Natural killer cell treated with Interleukin-12 subunit alpha and Interleukin-12 subunit beta and Interleukin-15 and Interleukin-18, amount 100 ng/mL, for 72 hours (primary cell): ENCODE data around the gene MRGPRE. TPM values are rescaled to one million over a fixed set of nuclear protein-coding genes. Genes with fewer than 3 reads are reported as not detected.
"Not testable (repeated sequence)": the region's sequence is repeated elsewhere in the genome, so short reads cannot be mapped to it uniquely, and the experiment has no call there.

Source experiments
- ATAC-seq, 2 donors: fragments of 150-1000 bp; cut with Tn5 transposase in 1 of 2; sonication (Bioruptor Pico), chemical (Tn5 transposase) in 1 of 2; 2 replicates each; pipeline ENCODE4 v1.10.0; 2021
- DNase-seq: peaks from one replicate; pipeline ENCODE4 v3.0.0; 2022; ENCODE audit warnings: low spot score
- H3K27ac Mint-ChIP-seq, 2 donors: 1 replicate in 1 of 2; 2 replicates in 1 of 2; pipeline ENCODE4 v1.8.0; 2022; ENCODE audit warnings: mixed read lengths in 2 of 2, mild to moderate bottlenecking in 1 of 2, moderate library complexity in 1 of 2
- H3K27me3 Mint-ChIP-seq, 2 donors: 1 replicate in 1 of 2; 2 replicates in 1 of 2; pipeline ENCODE4 v1.8.0; 2022; ENCODE audit warnings: mixed read lengths in 2 of 2
- H3K36me3 Mint-ChIP-seq: one replicate; pipeline ENCODE4 v1.8.0; 2022; ENCODE audit warnings: mixed read lengths
- H3K4me1 Mint-ChIP-seq, 2 donors: 1 replicate in 1 of 2; 2 replicates in 1 of 2; pipeline ENCODE4 v1.8.0; 2022; ENCODE audit warnings: low read depth in 2 of 2, mixed read lengths in 2 of 2, mild to moderate bottlenecking in 1 of 2
- H3K4me3 Mint-ChIP-seq: one replicate; pipeline ENCODE4 v1.8.0; 2022; ENCODE audit warnings: mixed read lengths
- H3K9me3 Mint-ChIP-seq: 2 replicates; pipeline ENCODE4 v1.8.0; 2022; ENCODE audit warnings: mixed read lengths
- total RNA-seq, 2 donors: library from RNA; stranded (reverse); gene quantifications; one replicate each; pipeline ENCODE4 v1.2.3, GENCODE V29; 2022

Gene MRGPRE
- not detected for total RNA-seq

- Mint-ChIP-seq H3K27me3 (peaks cover 15 to 22% of the 10 kb centered on the region in 2 donors), H3K27ac (no peak within 1 kb of the TSS), H3K9me3 (no peaks in the 10 kb centered on the region), H3K4me1 (no peaks in the 10 kb centered on the region), H3K4me3 (no peak within 1 kb of the TSS), H3K36me3 (no peaks in the 10 kb centered on the region)
- ATAC-seq = no peak
- no peak for DNase-seq
Observed at GRCh38 chr11:3231851-3232744, at the start of gene MRGPRE. Gene MRGPRE (minus strand): TSS chr11:3232417. CDS start chr11:3228799, 3,618 bp downstream.

DNA sequence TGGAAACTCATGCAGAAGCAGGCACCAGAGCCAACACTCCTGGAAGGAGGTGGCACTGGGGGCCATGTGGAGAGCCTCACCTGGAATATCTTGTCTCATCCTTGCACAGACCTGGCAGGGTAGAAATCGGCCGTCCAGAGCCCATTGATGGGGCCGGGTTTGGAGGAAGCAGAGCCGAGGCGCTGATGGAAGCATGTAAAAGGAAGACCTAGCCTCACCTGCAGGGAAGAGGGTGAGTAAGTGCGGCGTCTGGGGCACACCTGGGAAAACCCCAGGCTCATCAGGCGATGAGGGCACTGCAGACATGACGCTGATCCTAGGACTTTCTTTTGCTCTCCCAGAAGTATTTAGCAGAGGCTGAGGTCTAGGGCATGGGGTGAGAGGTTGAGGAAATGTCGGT is 48.9 kb upstream of the MRGPRE start:
- DNase-seq, H3K27me3 Mint-ChIP-seq, H3K36me3 Mint-ChIP-seq, ATAC-seq, H3K4me3 Mint-ChIP-seq, H3K9me3 Mint-ChIP-seq, H3K4me1 Mint-ChIP-seq, H3K27ac Mint-ChIP-seq: not testable (repeated sequence)

DNA sequence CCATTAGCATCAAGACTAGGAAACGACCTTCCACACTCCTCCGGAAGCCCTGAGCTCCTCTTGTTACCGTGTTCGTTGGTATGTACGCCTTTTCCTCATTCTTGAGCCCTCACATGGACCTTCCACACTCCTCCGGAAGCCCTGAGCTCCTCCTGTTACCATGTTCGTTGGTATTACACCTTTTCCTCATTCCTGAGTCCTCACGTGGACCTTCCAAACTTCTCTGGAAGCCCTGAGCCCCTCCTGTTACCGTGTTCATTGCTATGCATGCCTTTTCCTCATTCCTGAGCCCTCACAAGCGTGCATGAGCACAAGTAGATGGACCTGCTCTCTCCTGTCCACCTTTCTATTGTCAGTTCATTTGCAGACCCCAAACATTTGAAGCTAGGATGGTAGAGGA is 48.4 kb upstream of the MRGPRE start:
- not testable (repeated sequence) for H3K27me3 Mint-ChIP-seq, H3K4me3 Mint-ChIP-seq, H3K27ac Mint-ChIP-seq

GRCh38 chr11:3278922-3279321 is 46.7 kb upstream of the MRGPRE start:
- not testable (repeated sequence) for H3K4me1 Mint-ChIP-seq, DNase-seq, H3K27me3 Mint-ChIP-seq, H3K9me3 Mint-ChIP-seq, H3K27ac Mint-ChIP-seq, H3K4me3 Mint-ChIP-seq, H3K36me3 Mint-ChIP-seq
- ATAC-seq = peak; percentile 49 to 77

More for the DNA sequence above, 48.4 kb upstream of the MRGPRE start:
- H3K4me1 Mint-ChIP-seq, DNase-seq, ATAC-seq, H3K9me3 Mint-ChIP-seq, H3K36me3 Mint-ChIP-seq: not testable (repeated sequence)

- H3K27ac Mint-ChIP-seq, H3K4me1 Mint-ChIP-seq, ATAC-seq, H3K4me3 Mint-ChIP-seq, H3K36me3 Mint-ChIP-seq, DNase-seq, H3K27me3 Mint-ChIP-seq, H3K9me3 Mint-ChIP-seq: not testable (repeated sequence)
Observed at GRCh38 chr11:3273629-3274028, 41.4 kb upstream of the MRGPRE start.

DNA sequence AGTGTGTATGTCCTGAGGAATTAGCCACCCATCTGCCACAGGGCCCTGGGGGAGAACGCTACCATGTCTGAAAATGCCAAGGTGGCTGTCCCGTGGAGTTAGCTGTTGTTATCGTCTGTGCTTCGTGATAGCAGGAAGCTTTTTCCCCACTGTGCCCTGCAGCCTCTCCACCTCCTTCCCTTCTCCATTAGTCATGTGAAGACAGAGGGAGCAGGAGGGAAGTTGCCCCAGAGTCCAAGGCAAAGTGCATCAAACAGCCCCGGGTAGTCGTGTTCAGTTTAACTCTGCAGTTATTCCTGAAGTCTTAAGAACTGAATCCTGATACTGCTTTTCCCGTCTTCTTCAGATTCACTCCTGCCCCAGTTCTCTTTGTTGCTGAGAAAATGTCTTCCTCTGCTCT is 30.3 kb upstream of the MRGPRE start:
- DNase-seq, H3K27ac Mint-ChIP-seq, H3K27me3 Mint-ChIP-seq, ATAC-seq, H3K4me3 Mint-ChIP-seq, H3K4me1 Mint-ChIP-seq, H3K36me3 Mint-ChIP-seq, H3K9me3 Mint-ChIP-seq: not testable (repeated sequence)

- H3K9me3 Mint-ChIP-seq, H3K27ac Mint-ChIP-seq, ATAC-seq, H3K36me3 Mint-ChIP-seq, H3K4me3 Mint-ChIP-seq, DNase-seq, H3K4me1 Mint-ChIP-seq, H3K27me3 Mint-ChIP-seq: not testable (repeated sequence)
Observed at GRCh38 chr11:3261831-3262230, 29.6 kb upstream of the MRGPRE start.

- not testable (repeated sequence) for DNase-seq, ATAC-seq, H3K4me3 Mint-ChIP-seq, H3K9me3 Mint-ChIP-seq, H3K27ac Mint-ChIP-seq, H3K36me3 Mint-ChIP-seq, H3K27me3 Mint-ChIP-seq, H3K4me1 Mint-ChIP-seq
Observed at GRCh38 chr11:3257509-3257908, 25.3 kb upstream of the MRGPRE start.

DNA sequence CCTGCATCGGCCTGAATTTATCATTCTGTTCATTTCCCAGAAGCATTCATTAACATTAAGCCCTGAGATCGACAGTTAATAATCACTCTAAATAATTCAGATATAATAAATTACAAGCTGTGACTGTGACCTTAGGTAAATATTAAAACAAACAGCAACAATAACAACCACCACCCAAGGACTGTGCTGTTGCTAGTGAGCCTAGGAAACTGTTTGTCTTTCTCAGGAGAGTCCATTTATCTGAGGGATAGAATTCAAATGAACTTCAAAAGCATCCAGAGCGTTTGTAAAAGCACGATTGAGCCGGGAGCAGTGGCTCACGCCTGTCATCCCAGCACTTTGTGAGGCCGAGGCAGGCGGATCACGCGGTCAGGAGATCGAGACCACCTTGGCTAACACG is 23.0 kb upstream of the MRGPRE start:
- not testable (repeated sequence) for ATAC-seq, H3K9me3 Mint-ChIP-seq, H3K27me3 Mint-ChIP-seq, H3K4me1 Mint-ChIP-seq, H3K27ac Mint-ChIP-seq, DNase-seq, H3K36me3 Mint-ChIP-seq, H3K4me3 Mint-ChIP-seq

GRCh38 chr11:3254773-3255172 is 22.6 kb upstream of the MRGPRE start:
- H3K36me3 Mint-ChIP-seq, H3K4me1 Mint-ChIP-seq, H3K9me3 Mint-ChIP-seq, H3K27me3 Mint-ChIP-seq, DNase-seq, H3K27ac Mint-ChIP-seq, H3K4me3 Mint-ChIP-seq, ATAC-seq: not testable (repeated sequence)

- Mint-ChIP-seq H3K4me1 (no peaks in the 10 kb centered on the region), H3K4me3 (no peak overlapping the region), H3K27me3 (peaks cover 14 to 17% of the 10 kb centered on the region in 2 donors), H3K27ac (no peak overlapping the region), H3K9me3 (no peaks in the 10 kb centered on the region), H3K36me3 (no peaks in the 10 kb centered on the region)
- DNase-seq = no peak
- ATAC-seq = no peak
Observed at GRCh38 chr11:3245071-3245470, 12.9 kb upstream of the MRGPRE start.

DNA sequence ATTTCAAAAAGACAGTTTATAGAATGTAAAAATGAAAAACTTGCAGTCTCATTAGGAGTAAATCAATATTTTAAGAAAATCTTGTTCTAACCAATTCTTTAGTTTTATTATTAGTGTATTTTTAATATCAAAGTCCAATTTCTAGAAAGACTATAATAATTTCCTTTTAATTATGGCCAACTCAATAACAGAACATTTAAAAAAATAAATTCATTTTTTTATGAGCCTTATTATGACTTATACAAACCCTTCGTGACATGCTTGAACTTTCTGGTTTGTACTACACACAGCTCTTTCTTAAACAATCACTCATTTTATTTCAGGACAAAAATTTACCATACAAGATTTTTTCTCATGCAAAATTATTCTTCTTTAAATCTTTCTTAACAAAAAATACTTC is 11.7 kb upstream of the MRGPRE start:
- ATAC-seq (no peak), DNase-seq (no peak)
- H3K27ac Mint-ChIP-seq = no peak overlapping the region
- no peaks in the 10 kb centered on the region for H3K36me3 Mint-ChIP-seq
- no peaks in the 10 kb centered on the region for H3K9me3 Mint-ChIP-seq
- no peaks in the 10 kb centered on the region for H3K4me1 Mint-ChIP-seq
- no peak overlapping the region for H3K4me3 Mint-ChIP-seq
- peaks cover 18 to 25% of the 10 kb centered on the region in 2 donors for H3K27me3 Mint-ChIP-seq

DNA sequence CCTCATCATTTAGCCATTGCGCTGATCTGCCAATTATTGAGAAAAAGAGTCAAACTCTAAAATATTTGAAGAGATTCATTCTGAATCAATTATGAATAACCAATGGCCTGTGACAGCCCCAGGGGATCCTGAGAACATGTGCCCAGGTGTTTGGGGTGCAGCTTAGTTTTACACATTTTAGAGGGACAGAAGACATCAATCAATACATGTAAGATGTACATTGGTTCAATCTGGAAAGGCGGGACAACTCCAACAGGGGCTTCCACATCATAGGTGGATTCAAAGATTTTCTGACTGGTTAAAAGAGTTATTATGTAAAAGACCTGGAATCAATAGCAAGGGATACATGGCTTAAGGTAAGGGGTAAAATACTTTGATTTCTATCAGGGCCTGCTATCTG is 4.9 kb upstream of the MRGPRE start:
- H3K9me3 Mint-ChIP-seq = no peaks in the 10 kb centered on the region
- no peak for DNase-seq
- no peak for ATAC-seq
- no peak overlapping the region for H3K27ac Mint-ChIP-seq
- H3K4me3 Mint-ChIP-seq = no peak overlapping the region
- H3K27me3 Mint-ChIP-seq = peaks cover 16 to 30% of the 10 kb centered on the region in 2 donors
- no peaks in the 10 kb centered on the region for H3K4me1 Mint-ChIP-seq
- no peaks in the 10 kb centered on the region for H3K36me3 Mint-ChIP-seq

GRCh38 chr11:3234846-3235245 is 2.6 kb upstream of the MRGPRE start:
- H3K4me1 Mint-ChIP-seq = no peaks in the 10 kb centered on the region
- ATAC-seq = no peak
- no peaks in the 10 kb centered on the region for H3K36me3 Mint-ChIP-seq
- H3K4me3 Mint-ChIP-seq = no peak overlapping the region
- DNase-seq = no peak
- H3K27ac Mint-ChIP-seq = no peak overlapping the region
- no peaks in the 10 kb centered on the region for H3K9me3 Mint-ChIP-seq
- H3K27me3 Mint-ChIP-seq = peaks cover 16 to 28% of the 10 kb centered on the region in 2 donors

GRCh38 chr11:3232956-3233355 is 739 bp upstream of the MRGPRE start:
- Mint-ChIP-seq H3K27ac (no peak overlapping the region), H3K36me3 (no peaks in the 10 kb centered on the region), H3K4me3 (no peak overlapping the region), H3K9me3 (no peaks in the 10 kb centered on the region), H3K4me1 (no peaks in the 10 kb centered on the region), H3K27me3 (peaks cover 15 to 22% of the 10 kb centered on the region in 2 donors)
- DNase-seq = no peak
- no peak for ATAC-seq
